DND-41 (cell line): ENCODE data around the gene GRAMD2B.

Experiments used
- ATAC-seq: fragments of 200-7000 bp; cut with Tn5 transposase; 3 replicates; pipeline ENCODE4 v1.9.1; 2021; ENCODE audit warnings: low read depth; ENCODE audit not compliant: insufficient read depth
- DNase-seq: peaks from one replicate; pipeline ENCODE4 v3.0.0-alpha.2; 2020
- H2AFZ ChIP-seq: 2 replicates; pipeline ENCODE4 v1.6.0; 2012; ENCODE audit warnings: low read depth, low read length
- H3K27ac ChIP-seq: 2 replicates; pipeline ENCODE4 v1.5.1; 2012; ENCODE audit warnings: low read length, inconsistent platforms
- H3K27me3 ChIP-seq: fragments of 200-600 bp; sonication (generic); 2 replicates; pipeline ENCODE4 v1.6.0; 2012; ENCODE audit warnings: low read length, mild to moderate bottlenecking, inconsistent platforms; ENCODE audit not compliant: insufficient read depth, poor library complexity
- H3K36me3 ChIP-seq: 2 replicates; pipeline ENCODE4 v1.5.1; 2012; ENCODE audit warnings: low read length, inconsistent platforms; ENCODE audit not compliant: insufficient read depth
- H3K4me1 ChIP-seq: 2 replicates; pipeline ENCODE4 v1.5.1; 2012; ENCODE audit warnings: mild to moderate bottlenecking, low read length; ENCODE audit not compliant: insufficient read depth
- H3K4me2 ChIP-seq: 2 replicates; pipeline ENCODE4 v1.6.0; 2012; ENCODE audit warnings: mild to moderate bottlenecking, moderate library complexity, low read length, inconsistent platforms; ENCODE audit not compliant: insufficient read depth
- H3K4me3 ChIP-seq, 2 experiments: fragments of 200-600 bp in 1 of 2; shearing (Covaris generic) in 1 of 2; 2 replicates each; pipeline ENCODE4 v1.5.1; 2012 to 2016; ENCODE audit warnings: inconsistent platforms in 2 of 2, low read length in 2 of 2, mild to moderate bottlenecking in 2 of 2, low read depth in 1 of 2, moderate library complexity in 1 of 2
- H3K79me2 ChIP-seq: 2 replicates; pipeline ENCODE4 v1.6.0; 2012; ENCODE audit warnings: low read length, inconsistent platforms; ENCODE audit not compliant: insufficient read depth
- H3K9ac ChIP-seq: 2 replicates; pipeline ENCODE4 v1.6.0; 2012; ENCODE audit warnings: low read depth, mild to moderate bottlenecking, inconsistent platforms, low read length, moderate library complexity
- H3K9me3 ChIP-seq: 2 replicates; pipeline ENCODE4 v1.5.1; 2012; ENCODE audit warnings: low read length, moderate library complexity, mild to moderate bottlenecking, inconsistent platforms; ENCODE audit not compliant: insufficient read depth, severe bottlenecking
- H4K20me1 ChIP-seq: 2 replicates; pipeline ENCODE4 v1.6.0; 2012; ENCODE audit warnings: low read length; ENCODE audit not compliant: insufficient read depth
- EZH2 ChIP-seq: IDR thresholded peaks from 3 replicates; pipeline ENCODE4 v1.6.1; 2012; ENCODE audit warnings: borderline replicate concordance, low read depth, mild to moderate bottlenecking, moderate library complexity, low read length, inconsistent platforms; ENCODE audit not compliant: severe bottlenecking
- TF ChIP-seq, protein P1 (sequence below): IDR thresholded peaks from 2 replicates; pipeline ENCODE4 v1.5.1; 2012; ENCODE audit warnings: borderline replicate concordance, low read length, moderate library complexity, mild to moderate bottlenecking; ENCODE audit not compliant: poor library complexity, severe bottlenecking; ENCODE audit errors: extremely low read depth

GRAMD2B gene

DNA sequence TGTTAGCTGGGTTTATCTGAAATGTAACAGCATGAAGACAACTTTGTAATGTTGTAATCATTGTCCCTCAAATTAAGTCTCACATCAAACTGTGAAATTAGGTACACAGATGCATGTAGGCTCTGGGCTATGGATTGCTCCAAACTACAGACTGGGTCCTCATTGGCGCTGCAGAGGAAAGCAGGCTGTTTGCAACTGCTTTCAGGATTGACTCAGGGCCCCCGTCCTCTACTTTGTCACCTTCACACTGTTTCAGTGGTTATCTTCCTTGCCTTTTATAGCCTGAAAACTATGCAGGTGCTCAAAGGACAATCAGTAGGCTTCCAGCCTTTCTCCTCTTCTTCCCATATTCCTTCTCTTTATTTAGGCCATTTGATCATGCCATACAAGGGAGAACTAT is 18.0 kb downstream of the GRAMD2B start:
- Histone ChIP-seq H3K36me3 (no peaks in the 10 kb centered on the region), H3K4me2 (no peak overlapping the region), H3K4me3 (no peak overlapping the region), H3K9ac (no peak overlapping the region), H3K9me3 (no peaks in the 10 kb centered on the region), H3K27ac (no peak overlapping the region), H3K79me2 (no peaks in the 10 kb centered on the region), H3K27me3 (no peaks in the 10 kb centered on the region), H3K4me1 (peaks cover 9% of the 10 kb centered on the region), H2AFZ (no peak overlapping the region), H4K20me1 (no peaks in the 10 kb centered on the region)
- ATAC-seq (no peak), DNase-seq (no peak)
- TF ChIP-seq EZH2: no peak
- TF ChIP-seq, protein P1, sequence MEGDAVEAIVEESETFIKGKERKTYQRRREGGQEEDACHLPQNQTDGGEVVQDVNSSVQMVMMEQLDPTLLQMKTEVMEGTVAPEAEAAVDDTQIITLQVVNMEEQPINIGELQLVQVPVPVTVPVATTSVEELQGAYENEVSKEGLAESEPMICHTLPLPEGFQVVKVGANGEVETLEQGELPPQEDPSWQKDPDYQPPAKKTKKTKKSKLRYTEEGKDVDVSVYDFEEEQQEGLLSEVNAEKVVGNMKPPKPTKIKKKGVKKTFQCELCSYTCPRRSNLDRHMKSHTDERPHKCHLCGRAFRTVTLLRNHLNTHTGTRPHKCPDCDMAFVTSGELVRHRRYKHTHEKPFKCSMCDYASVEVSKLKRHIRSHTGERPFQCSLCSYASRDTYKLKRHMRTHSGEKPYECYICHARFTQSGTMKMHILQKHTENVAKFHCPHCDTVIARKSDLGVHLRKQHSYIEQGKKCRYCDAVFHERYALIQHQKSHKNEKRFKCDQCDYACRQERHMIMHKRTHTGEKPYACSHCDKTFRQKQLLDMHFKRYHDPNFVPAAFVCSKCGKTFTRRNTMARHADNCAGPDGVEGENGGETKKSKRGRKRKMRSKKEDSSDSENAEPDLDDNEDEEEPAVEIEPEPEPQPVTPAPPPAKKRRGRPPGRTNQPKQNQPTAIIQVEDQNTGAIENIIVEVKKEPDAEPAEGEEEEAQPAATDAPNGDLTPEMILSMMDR: no peak

DNA sequence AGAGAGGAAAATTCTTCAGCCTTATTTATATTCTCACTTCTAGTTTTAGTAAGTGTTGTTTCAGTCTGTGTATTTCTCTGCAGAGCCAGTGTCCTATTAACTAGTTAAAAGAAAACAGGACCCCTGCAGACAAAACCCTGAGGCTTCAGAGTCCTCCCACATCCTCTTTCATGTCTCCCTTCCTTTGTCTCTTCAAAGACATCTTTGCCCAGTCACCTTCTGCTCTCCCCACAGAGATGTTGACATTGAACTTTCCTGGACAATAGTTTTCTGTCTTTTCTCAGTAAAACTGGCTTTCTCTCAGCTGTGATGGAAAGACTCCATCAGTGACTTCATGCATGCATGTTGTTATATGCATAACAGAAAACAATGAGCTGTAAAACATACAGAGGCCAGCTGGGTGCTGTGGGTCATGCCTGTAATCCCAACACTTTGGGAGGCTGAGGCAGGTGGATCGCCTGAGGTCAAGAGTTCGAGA is 20.2 kb downstream of the GRAMD2B start:
- DNase-seq (no peak), ATAC-seq (no peak; the same call in 1 of the 3 replicates)
- no peak overlapping the region for H3K4me3 ChIP-seq
- no peaks in the 10 kb centered on the region for H3K9me3 ChIP-seq
- H3K9ac ChIP-seq: no peak overlapping the region
- H2AFZ ChIP-seq: no peak overlapping the region
- no peaks in the 10 kb centered on the region for H3K79me2 ChIP-seq
- H3K36me3 ChIP-seq: no peaks in the 10 kb centered on the region
- H4K20me1 ChIP-seq: no peaks in the 10 kb centered on the region
- H3K4me1 ChIP-seq: peaks cover 9% of the 10 kb centered on the region
- no peak overlapping the region for H3K27ac ChIP-seq
- H3K4me2 ChIP-seq: no peak overlapping the region
- TF ChIP-seq, protein P1: no peak
- TF ChIP-seq EZH2: no peak
- H3K27me3 ChIP-seq: no peaks in the 10 kb centered on the region

DNA sequence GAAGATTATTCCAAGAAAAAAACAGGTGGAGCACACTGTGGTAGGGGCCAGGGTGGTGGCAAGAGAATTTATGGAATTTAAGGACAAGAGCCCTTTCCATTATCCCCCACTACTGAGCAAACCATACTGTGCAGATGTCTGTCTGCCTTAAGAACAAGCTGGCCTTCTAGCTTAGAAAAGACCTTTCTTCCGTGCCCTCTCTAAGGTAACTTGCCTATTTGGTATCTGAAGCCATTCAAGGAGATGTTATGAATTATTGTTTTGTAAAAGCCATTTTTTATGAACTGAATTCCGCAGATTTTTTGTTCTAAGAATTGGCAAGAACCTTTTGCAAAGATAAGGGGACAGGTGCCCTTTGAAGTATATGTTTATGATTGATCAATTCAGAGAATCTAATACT is 20.9 kb downstream of the GRAMD2B start:
- DNase-seq: no peak
- H3K9me3 ChIP-seq: no peaks in the 10 kb centered on the region
- TF ChIP-seq, protein P1: no peak
- no peak for TF ChIP-seq EZH2
- H3K79me2 ChIP-seq: no peaks in the 10 kb centered on the region
- no peaks in the 10 kb centered on the region for H3K36me3 ChIP-seq
- no peak for ATAC-seq
- peaks cover 12% of the 10 kb centered on the region for H3K4me1 ChIP-seq
- H3K9ac ChIP-seq: no peak overlapping the region
- H3K27me3 ChIP-seq: no peaks in the 10 kb centered on the region
- no peak overlapping the region for H2AFZ ChIP-seq
- no peaks in the 10 kb centered on the region for H4K20me1 ChIP-seq
- H3K4me2 ChIP-seq: no peak overlapping the region
- H3K27ac ChIP-seq: no peak overlapping the region
- no peak overlapping the region for H3K4me3 ChIP-seq
